WTC11 (cell line): ENCODE results near the gene SEMA7A. TPM values are rescaled to one million over a fixed set of nuclear protein-coding genes. Genes with fewer than 3 reads are reported as not detected.

Source experiments
- ATAC-seq: fragments of 200-7000 bp; cut with Tn5 transposase; 2 replicates; pipeline ENCODE4 v1.10.0; 2021; ENCODE audit warnings: mild to moderate bottlenecking, moderate library complexity
- CTCF ChIA-PET: fragments of 300-600 bp; sonication (Branson Sonifier 250); formaldehyde crosslinking; loops from one replicate; lab custom pipeline; 2021; ENCODE audit warnings: antibody characterized with exemption; lab: Charles Lee
- POLR2A ChIA-PET: fragments of 350-600 bp; sonication (Branson Sonifier 250); formaldehyde crosslinking; loops from one replicate; lab custom pipeline; 2021; ENCODE audit warnings: antibody characterized with exemption; lab: Charles Lee
- DNase-seq: peaks from one replicate; pipeline ENCODE4 v3.0.0; 2021; ENCODE audit warnings: low spot score
- H3K27ac Mint-ChIP-seq: 2 replicates; pipeline ENCODE4 v1.8.0; 2021; ENCODE audit warnings: mixed read lengths
- H3K27me3 Mint-ChIP-seq: 2 replicates; pipeline ENCODE4 v1.8.0; 2021; ENCODE audit warnings: low read depth, mild to moderate bottlenecking, moderate library complexity, mixed read lengths
- H3K36me3 Mint-ChIP-seq: 2 replicates; pipeline ENCODE4 v1.8.0; 2021; ENCODE audit warnings: mixed read lengths
- H3K4me1 Mint-ChIP-seq: 2 replicates; pipeline ENCODE4 v1.8.0; 2022; ENCODE audit warnings: mixed read lengths
- H3K4me3 Mint-ChIP-seq: 2 replicates; pipeline ENCODE4 v1.8.0; 2021; ENCODE audit warnings: mild to moderate bottlenecking, moderate library complexity, mixed read lengths
- H3K9me3 Mint-ChIP-seq: 2 replicates; pipeline ENCODE4 v1.8.0; 2021; ENCODE audit warnings: mixed read lengths
- CBFB ChIP-seq: sonication (generic); formaldehyde crosslinking; IDR thresholded peaks from 2 replicates; pipeline ENCODE4 v1.8.1; 2022; ENCODE audit warnings: mild to moderate bottlenecking, low read depth, missing genetic modification reagents
- CREM ChIP-seq: sonication (generic); formaldehyde crosslinking; IDR thresholded peaks from 2 replicates; pipeline ENCODE4 v1.8.1; 2022; ENCODE audit warnings: mild to moderate bottlenecking, missing genetic modification reagents, moderate library complexity
- ESRRA ChIP-seq: sonication (generic); formaldehyde crosslinking; IDR thresholded peaks from 2 replicates; pipeline ENCODE4 v1.8.1; 2022; ENCODE audit warnings: mild to moderate bottlenecking, missing genetic modification reagents, borderline replicate concordance
- FOXJ3 ChIP-seq: sonication (generic); formaldehyde crosslinking; IDR thresholded peaks from 2 replicates; pipeline ENCODE4 v1.9.0; 2021; ENCODE audit warnings: missing genetic modification reagents, mild to moderate bottlenecking, borderline replicate concordance
- JUN ChIP-seq: sonication (generic); formaldehyde crosslinking; IDR thresholded peaks from 2 replicates; pipeline ENCODE4 v1.8.0; 2023; ENCODE audit warnings: mild to moderate bottlenecking, missing genetic modification reagents
- NFATC4 ChIP-seq: fragments of 250-450 bp; sonication (Bioruptor Pico); IDR thresholded peaks from 2 replicates; pipeline ENCODE4 v1.9.0; 2021; ENCODE audit warnings: mild to moderate bottlenecking
- NR1H2 ChIP-seq: sonication (generic); formaldehyde crosslinking; IDR thresholded peaks from 2 replicates; pipeline ENCODE4 v1.9.0; 2021; ENCODE audit warnings: mild to moderate bottlenecking, moderate library complexity, missing genetic modification reagents
- RORB ChIP-seq: fragments of 250-450 bp; sonication (Bioruptor Pico); IDR thresholded peaks from 2 replicates; pipeline ENCODE4 v1.9.0; 2021; ENCODE audit warnings: mild to moderate bottlenecking
- SMAD3 ChIP-seq: sonication (generic); formaldehyde crosslinking; IDR thresholded peaks from 2 replicates; pipeline ENCODE4 v1.8.0; 2022; ENCODE audit warnings: missing genetic modification reagents, mild to moderate bottlenecking, borderline replicate concordance
- TEAD4 ChIP-seq: sonication (generic); formaldehyde crosslinking; IDR thresholded peaks from 2 replicates; pipeline ENCODE4 v1.8.0; 2022; ENCODE audit warnings: mild to moderate bottlenecking, missing genetic modification reagents
- ZNF219 ChIP-seq: sonication (generic); formaldehyde crosslinking; IDR thresholded peaks from 2 replicates; pipeline ENCODE4 v1.8.0; 2023; ENCODE audit warnings: missing genetic modification reagents, mild to moderate bottlenecking, borderline replicate concordance
- total RNA-seq: library from RNA; stranded (reverse); gene quantifications from 3 replicates; pipeline ENCODE4 v1.2.3, GENCODE V29; 2021
- TF ChIP-seq, protein P1 (sequence below): sonication (generic); formaldehyde crosslinking; IDR thresholded peaks from 2 replicates; pipeline ENCODE4 v1.8.1; 2022; ENCODE audit warnings: missing genetic modification reagents, borderline replicate concordance
- TF ChIP-seq, protein P2 (sequence below): fragments of 200-600 bp; IDR thresholded peaks from 2 replicates; pipeline ENCODE4 v1.8.0; 2022; ENCODE audit warnings: antibody characterized with exemption
- TF ChIP-seq, protein P3 (sequence below): sonication (generic); formaldehyde crosslinking; IDR thresholded peaks from 2 replicates; pipeline ENCODE4 v1.8.0; 2023; ENCODE audit warnings: missing genetic modification reagents, mild to moderate bottlenecking, borderline replicate concordance
- TF ChIP-seq, protein P4 (sequence below): sonication (generic); formaldehyde crosslinking; conservative IDR thresholded peaks from 2 replicates; pipeline ENCODE4 v1.8.1; 2023; ENCODE audit warnings: mild to moderate bottlenecking, low read depth, missing genetic modification reagents, moderate library complexity

The SEMA7A gene
- total RNA-seq, 1 experiment from 2014 or later, result 17.9 TPM

DNA sequence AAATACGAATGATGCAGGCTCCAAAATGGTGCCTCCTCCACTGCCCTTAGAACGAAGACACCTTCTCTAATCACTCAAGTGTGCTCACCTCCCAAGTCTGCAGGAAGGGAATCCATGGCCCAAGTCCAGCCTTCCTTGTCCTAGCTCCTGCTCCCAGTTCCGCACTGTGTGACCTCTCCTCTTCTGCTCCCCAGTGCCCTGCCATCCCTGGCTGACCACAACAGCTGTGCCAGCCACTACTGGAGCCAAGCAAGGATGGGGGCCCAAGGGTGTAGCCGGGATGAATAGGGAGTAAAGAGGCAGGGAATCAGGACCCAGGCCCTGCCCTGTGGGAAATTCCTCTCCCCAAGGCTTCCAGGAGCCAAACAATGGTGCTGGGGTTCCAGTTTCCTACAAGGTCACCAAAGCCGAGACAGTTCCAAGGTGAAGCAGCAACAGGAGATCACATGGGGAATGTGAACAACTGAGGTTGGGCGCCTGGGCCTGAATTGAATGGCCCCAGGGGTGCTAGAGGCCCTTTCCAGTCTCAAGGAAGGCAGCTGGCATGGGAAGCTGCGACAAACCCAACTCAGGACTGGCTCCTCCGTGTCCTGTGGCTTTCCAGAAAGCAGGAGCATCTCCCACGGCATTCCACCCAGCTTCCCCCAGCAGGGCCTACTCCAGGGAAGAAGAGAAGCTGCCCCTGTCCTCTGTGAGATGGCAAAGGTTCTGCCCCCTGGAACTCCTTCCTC, 20.2 kb downstream of the SEMA7A start:
- ChIA-PET CTCF (interaction anchor here (1.3 kb wide), 1 partner anchor 31 kb away, joined by 7 read pairs; no protein-coding TSS in a partner anchor), POLR2A (interaction anchor here (0.5 kb wide), 1 partner anchor 1976 kb away, joined by 8 read pairs; no protein-coding TSS in a partner anchor)
- ATAC-seq, result no peak
- H3K27ac Mint-ChIP-seq, result no peak overlapping the region
- no peak for DNase-seq
- H3K27me3 Mint-ChIP-seq, result no peaks in the 10 kb centered on the region
- no peaks in the 10 kb centered on the region for H3K9me3 Mint-ChIP-seq
- no peaks in the 10 kb centered on the region for H3K4me1 Mint-ChIP-seq
- TF ChIP-seq NFATC4 (CRISPR knock-in tag), result no peak
- no peak for TF ChIP-seq CBFB (CRISPR knock-in tag)
- TF ChIP-seq, protein P1, sequence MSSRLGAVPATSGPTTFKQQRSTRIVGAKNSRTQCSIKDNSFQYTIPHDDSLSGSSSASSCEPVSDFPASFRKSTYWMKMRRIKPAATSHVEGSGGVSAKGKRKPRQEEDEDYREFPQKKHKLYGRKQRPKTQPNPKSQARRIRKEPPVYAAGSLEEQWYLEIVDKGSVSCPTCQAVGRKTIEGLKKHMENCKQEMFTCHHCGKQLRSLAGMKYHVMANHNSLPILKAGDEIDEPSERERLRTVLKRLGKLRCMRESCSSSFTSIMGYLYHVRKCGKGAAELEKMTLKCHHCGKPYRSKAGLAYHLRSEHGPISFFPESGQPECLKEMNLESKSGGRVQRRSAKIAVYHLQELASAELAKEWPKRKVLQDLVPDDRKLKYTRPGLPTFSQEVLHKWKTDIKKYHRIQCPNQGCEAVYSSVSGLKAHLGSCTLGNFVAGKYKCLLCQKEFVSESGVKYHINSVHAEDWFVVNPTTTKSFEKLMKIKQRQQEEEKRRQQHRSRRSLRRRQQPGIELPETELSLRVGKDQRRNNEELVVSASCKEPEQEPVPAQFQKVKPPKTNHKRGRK (CRISPR knock-in tag), result no peak
- TF ChIP-seq CREM (CRISPR knock-in tag), result no peak
- no peak for TF ChIP-seq SMAD3 (CRISPR knock-in tag)
- no peak for TF ChIP-seq ZNF219 (CRISPR knock-in tag)
- TF ChIP-seq, protein P2, sequence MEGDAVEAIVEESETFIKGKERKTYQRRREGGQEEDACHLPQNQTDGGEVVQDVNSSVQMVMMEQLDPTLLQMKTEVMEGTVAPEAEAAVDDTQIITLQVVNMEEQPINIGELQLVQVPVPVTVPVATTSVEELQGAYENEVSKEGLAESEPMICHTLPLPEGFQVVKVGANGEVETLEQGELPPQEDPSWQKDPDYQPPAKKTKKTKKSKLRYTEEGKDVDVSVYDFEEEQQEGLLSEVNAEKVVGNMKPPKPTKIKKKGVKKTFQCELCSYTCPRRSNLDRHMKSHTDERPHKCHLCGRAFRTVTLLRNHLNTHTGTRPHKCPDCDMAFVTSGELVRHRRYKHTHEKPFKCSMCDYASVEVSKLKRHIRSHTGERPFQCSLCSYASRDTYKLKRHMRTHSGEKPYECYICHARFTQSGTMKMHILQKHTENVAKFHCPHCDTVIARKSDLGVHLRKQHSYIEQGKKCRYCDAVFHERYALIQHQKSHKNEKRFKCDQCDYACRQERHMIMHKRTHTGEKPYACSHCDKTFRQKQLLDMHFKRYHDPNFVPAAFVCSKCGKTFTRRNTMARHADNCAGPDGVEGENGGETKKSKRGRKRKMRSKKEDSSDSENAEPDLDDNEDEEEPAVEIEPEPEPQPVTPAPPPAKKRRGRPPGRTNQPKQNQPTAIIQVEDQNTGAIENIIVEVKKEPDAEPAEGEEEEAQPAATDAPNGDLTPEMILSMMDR, result no peak
- no peak for TF ChIP-seq JUN (CRISPR knock-in tag)
- TF ChIP-seq FOXJ3, result no peak
- no peak for TF ChIP-seq TEAD4 (CRISPR knock-in tag)
- TF ChIP-seq, protein P3, sequence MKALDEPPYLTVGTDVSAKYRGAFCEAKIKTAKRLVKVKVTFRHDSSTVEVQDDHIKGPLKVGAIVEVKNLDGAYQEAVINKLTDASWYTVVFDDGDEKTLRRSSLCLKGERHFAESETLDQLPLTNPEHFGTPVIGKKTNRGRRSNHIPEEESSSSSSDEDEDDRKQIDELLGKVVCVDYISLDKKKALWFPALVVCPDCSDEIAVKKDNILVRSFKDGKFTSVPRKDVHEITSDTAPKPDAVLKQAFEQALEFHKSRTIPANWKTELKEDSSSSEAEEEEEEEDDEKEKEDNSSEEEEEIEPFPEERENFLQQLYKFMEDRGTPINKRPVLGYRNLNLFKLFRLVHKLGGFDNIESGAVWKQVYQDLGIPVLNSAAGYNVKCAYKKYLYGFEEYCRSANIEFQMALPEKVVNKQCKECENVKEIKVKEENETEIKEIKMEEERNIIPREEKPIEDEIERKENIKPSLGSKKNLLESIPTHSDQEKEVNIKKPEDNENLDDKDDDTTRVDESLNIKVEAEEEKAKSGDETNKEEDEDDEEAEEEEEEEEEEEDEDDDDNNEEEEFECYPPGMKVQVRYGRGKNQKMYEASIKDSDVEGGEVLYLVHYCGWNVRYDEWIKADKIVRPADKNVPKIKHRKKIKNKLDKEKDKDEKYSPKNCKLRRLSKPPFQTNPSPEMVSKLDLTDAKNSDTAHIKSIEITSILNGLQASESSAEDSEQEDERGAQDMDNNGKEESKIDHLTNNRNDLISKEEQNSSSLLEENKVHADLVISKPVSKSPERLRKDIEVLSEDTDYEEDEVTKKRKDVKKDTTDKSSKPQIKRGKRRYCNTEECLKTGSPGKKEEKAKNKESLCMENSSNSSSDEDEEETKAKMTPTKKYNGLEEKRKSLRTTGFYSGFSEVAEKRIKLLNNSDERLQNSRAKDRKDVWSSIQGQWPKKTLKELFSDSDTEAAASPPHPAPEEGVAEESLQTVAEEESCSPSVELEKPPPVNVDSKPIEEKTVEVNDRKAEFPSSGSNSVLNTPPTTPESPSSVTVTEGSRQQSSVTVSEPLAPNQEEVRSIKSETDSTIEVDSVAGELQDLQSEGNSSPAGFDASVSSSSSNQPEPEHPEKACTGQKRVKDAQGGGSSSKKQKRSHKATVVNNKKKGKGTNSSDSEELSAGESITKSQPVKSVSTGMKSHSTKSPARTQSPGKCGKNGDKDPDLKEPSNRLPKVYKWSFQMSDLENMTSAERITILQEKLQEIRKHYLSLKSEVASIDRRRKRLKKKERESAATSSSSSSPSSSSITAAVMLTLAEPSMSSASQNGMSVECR (CRISPR knock-in tag), result no peak
- TF ChIP-seq, protein P4, sequence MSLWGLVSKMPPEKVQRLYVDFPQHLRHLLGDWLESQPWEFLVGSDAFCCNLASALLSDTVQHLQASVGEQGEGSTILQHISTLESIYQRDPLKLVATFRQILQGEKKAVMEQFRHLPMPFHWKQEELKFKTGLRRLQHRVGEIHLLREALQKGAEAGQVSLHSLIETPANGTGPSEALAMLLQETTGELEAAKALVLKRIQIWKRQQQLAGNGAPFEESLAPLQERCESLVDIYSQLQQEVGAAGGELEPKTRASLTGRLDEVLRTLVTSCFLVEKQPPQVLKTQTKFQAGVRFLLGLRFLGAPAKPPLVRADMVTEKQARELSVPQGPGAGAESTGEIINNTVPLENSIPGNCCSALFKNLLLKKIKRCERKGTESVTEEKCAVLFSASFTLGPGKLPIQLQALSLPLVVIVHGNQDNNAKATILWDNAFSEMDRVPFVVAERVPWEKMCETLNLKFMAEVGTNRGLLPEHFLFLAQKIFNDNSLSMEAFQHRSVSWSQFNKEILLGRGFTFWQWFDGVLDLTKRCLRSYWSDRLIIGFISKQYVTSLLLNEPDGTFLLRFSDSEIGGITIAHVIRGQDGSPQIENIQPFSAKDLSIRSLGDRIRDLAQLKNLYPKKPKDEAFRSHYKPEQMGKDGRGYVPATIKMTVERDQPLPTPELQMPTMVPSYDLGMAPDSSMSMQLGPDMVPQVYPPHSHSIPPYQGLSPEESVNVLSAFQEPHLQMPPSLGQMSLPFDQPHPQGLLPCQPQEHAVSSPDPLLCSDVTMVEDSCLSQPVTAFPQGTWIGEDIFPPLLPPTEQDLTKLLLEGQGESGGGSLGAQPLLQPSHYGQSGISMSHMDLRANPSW (CRISPR knock-in tag), result no peak
- no peak for TF ChIP-seq ESRRA
- TF ChIP-seq RORB (CRISPR knock-in tag), result no peak
- TF ChIP-seq NR1H2 (CRISPR knock-in tag), result no peak
- TF ChIP-seq, all 79 proteins: peak for 0
- H3K4me3 Mint-ChIP-seq, result no peak overlapping the region
- H3K36me3 Mint-ChIP-seq, result peaks cover 12% of the 10 kb centered on the region
